T-helper 17 cell (primary cell): ENCODE measurements around the gene WASF2. TPM values are rescaled to one million over a fixed set of nuclear protein-coding genes. Genes with fewer than 3 reads are reported as not detected.
A peak's percentile ranks its signal among the peaks of the same experiment; 100 is the strongest.
"Not testable (repeated sequence)": the region's sequence is repeated elsewhere in the genome, so short reads cannot be mapped to it uniquely, and the experiment has no call there.

Experiments
- ATAC-seq: fragments of 150-1000 bp; cut with Tn5 transposase; 2 replicates; pipeline ENCODE4 v1.10.0; 2021; ENCODE audit warnings: mild to moderate bottlenecking, moderate library complexity
- DNase-seq, 3 donors: peaks; one replicate each; pipeline versions ENCODE4 v3.0.0 to v3.0.0-alpha.2; 2020 to 2021
- H3K9me3 ChIP-seq: one replicate; pipeline ENCODE4 v1.7.0; 2013; ENCODE audit warnings: low read length, mild to moderate bottlenecking; ENCODE audit not compliant: control insufficient read depth, poor library complexity, severe bottlenecking
- H3K27ac Mint-ChIP-seq: one replicate; pipeline ENCODE4 v1.8.0; 2022; ENCODE audit warnings: mild to moderate bottlenecking, moderate library complexity, mixed read lengths
- H3K27me3 Mint-ChIP-seq: one replicate; pipeline ENCODE4 v1.8.0; 2022; ENCODE audit warnings: mixed read lengths
- H3K36me3 Mint-ChIP-seq: one replicate; pipeline ENCODE4 v1.8.0; 2022; ENCODE audit warnings: low read depth, mixed read lengths
- H3K4me1 Mint-ChIP-seq: one replicate; pipeline ENCODE4 v1.8.0; 2022; ENCODE audit warnings: mild to moderate bottlenecking, mixed read lengths
- H3K4me3 Mint-ChIP-seq: one replicate; pipeline ENCODE4 v1.8.0; 2022; ENCODE audit warnings: mild to moderate bottlenecking, moderate library complexity, mixed read lengths
- total RNA-seq, 4 donors: library from RNA in 2 of 4; stranded (reverse) in 2 of 4; gene quantifications; one replicate each; pipeline ENCODE4 v1.2.3 and lab custom pipeline; 2022 to 2026

The WASF2 gene
- total RNA-seq, 2 donors from 2014 or later: 124 to 144 TPM

GRCh38 chr1:27397749-27398148 is 92.2 kb downstream of the WASF2 start:
- H3K27me3 Mint-ChIP-seq: no peaks in the 10 kb centered on the region
- no peaks in the 10 kb centered on the region for H3K36me3 Mint-ChIP-seq
- H3K4me1 Mint-ChIP-seq: peaks cover 11% of the 10 kb centered on the region
- no peak overlapping the region for H3K4me3 Mint-ChIP-seq
- no peak for DNase-seq
- H3K9me3 ChIP-seq: no peaks in the 10 kb centered on the region
- no peak overlapping the region for H3K27ac Mint-ChIP-seq
- no peak for ATAC-seq

- DNase-seq: no peak
- Mint-ChIP-seq H3K36me3 (no peaks in the 10 kb centered on the region), H3K4me1 (peaks cover 15% of the 10 kb centered on the region), H3K27me3 (no peaks in the 10 kb centered on the region), H3K4me3 (no peak overlapping the region), H3K27ac (no peak overlapping the region)
- ATAC-seq: no peak
- H3K9me3 ChIP-seq: no peaks in the 10 kb centered on the region
These were observed 92.9 kb downstream of the WASF2 start for GRCh38 chr1:27397110-27397509.

- DNase-seq (peak; percentile 58 to 76 (median 71)), ATAC-seq (peak; percentile 51)
- Mint-ChIP-seq H3K4me3 (no peak overlapping the region), H3K27me3 (no peaks in the 10 kb centered on the region), H3K36me3 (no peaks in the 10 kb centered on the region), H3K4me1 (peaks cover 19% of the 10 kb centered on the region), H3K27ac (peak overlapping the region; percentile 86)
- no peaks in the 10 kb centered on the region for H3K9me3 ChIP-seq
These were observed 94.3 kb downstream of the WASF2 start for GRCh38 chr1:27395441-27396195.

- Mint-ChIP-seq H3K27me3 (no peaks in the 10 kb centered on the region), H3K4me1 (peaks cover 17% of the 10 kb centered on the region), H3K36me3 (no peaks in the 10 kb centered on the region), H3K27ac (peak overlapping the region; percentile 86), H3K4me3 (no peak overlapping the region)
- no peaks in the 10 kb centered on the region for H3K9me3 ChIP-seq
- ATAC-seq (no peak), DNase-seq (no peak)
These were observed 95.0 kb downstream of the WASF2 start for GRCh38 chr1:27394925-27395324.

GRCh38 chr1:27394282-27394658 is 95.7 kb downstream of the WASF2 start:
- no peaks in the 10 kb centered on the region for H3K36me3 Mint-ChIP-seq
- H3K27ac Mint-ChIP-seq: peak overlapping the region; percentile 90
- H3K9me3 ChIP-seq: no peaks in the 10 kb centered on the region
- no peak for ATAC-seq
- DNase-seq: no peak
- H3K27me3 Mint-ChIP-seq: no peaks in the 10 kb centered on the region
- no peak overlapping the region for H3K4me3 Mint-ChIP-seq
- H3K4me1 Mint-ChIP-seq: peaks cover 17% of the 10 kb centered on the region

- ATAC-seq (no peak), DNase-seq (no peak)
- H3K4me1 Mint-ChIP-seq: peaks cover 17% of the 10 kb centered on the region
- H3K27me3 Mint-ChIP-seq: no peaks in the 10 kb centered on the region
- peak overlapping the region; percentile 90 for H3K27ac Mint-ChIP-seq
- H3K9me3 ChIP-seq: no peaks in the 10 kb centered on the region
- no peaks in the 10 kb centered on the region for H3K36me3 Mint-ChIP-seq
- peak overlapping the region; percentile 59 for H3K4me3 Mint-ChIP-seq
These were observed 96.2 kb downstream of the WASF2 start for GRCh38 chr1:27393641-27394281.

GRCh38 chr1:27392778-27393635 is 97.0 kb downstream of the WASF2 start:
- Mint-ChIP-seq H3K36me3 (no peaks in the 10 kb centered on the region), H3K4me1 (peaks cover 21% of the 10 kb centered on the region), H3K4me3 (peak overlapping the region; percentile 92), H3K27me3 (no peaks in the 10 kb centered on the region), H3K27ac (peak overlapping the region; percentile 90)
- DNase-seq: no peak
- no peak for ATAC-seq
- no peaks in the 10 kb centered on the region for H3K9me3 ChIP-seq

GRCh38 chr1:27392096-27392777 is 97.7 kb downstream of the WASF2 start, which contains the start of gene GPR3:
GPR3 (plus strand) TSS chr1:27392622; CDS start chr1:27393799, 1,177 bp downstream.
- no peaks in the 10 kb centered on the region for H3K9me3 ChIP-seq
- Mint-ChIP-seq H3K27me3 (no peaks in the 10 kb centered on the region), H3K4me1 (peaks cover 21% of the 10 kb centered on the region), H3K36me3 (no peaks in the 10 kb centered on the region), H3K4me3 (peak within 1 kb of the TSS; percentile 92), H3K27ac (peak within 1 kb of the TSS; percentile 90)
- DNase-seq (peak; percentile 85 to 95 (median 95)), ATAC-seq (peak; percentile 93)

GRCh38 chr1:27391511-27392095 is 98.4 kb downstream of the WASF2 start:
- Mint-ChIP-seq H3K27me3 (no peaks in the 10 kb centered on the region), H3K36me3 (no peaks in the 10 kb centered on the region), H3K4me3 (peak overlapping the region; percentile 92), H3K27ac (peak overlapping the region; percentile 90), H3K4me1 (peaks cover 21% of the 10 kb centered on the region)
- ATAC-seq (no peak), DNase-seq (peak in 1 of 3 donors; percentile 23)
- H3K9me3 ChIP-seq: no peaks in the 10 kb centered on the region

GRCh38 chr1:27388337-27389005 is 101.5 kb downstream of the WASF2 start:
- Mint-ChIP-seq H3K4me3 (no peak overlapping the region), H3K27me3 (no peaks in the 10 kb centered on the region), H3K27ac (peak overlapping the region; percentile 87), H3K4me1 (peaks cover 19% of the 10 kb centered on the region), H3K36me3 (no peaks in the 10 kb centered on the region)
- no peak for ATAC-seq
- DNase-seq: peak; percentile 52 to 71 (median 60)
- H3K9me3 ChIP-seq: no peaks in the 10 kb centered on the region

GRCh38 chr1:27384797-27385196 is 105.2 kb downstream of the WASF2 start:
- DNase-seq, H3K36me3 Mint-ChIP-seq, H3K4me3 Mint-ChIP-seq, H3K27ac Mint-ChIP-seq, H3K9me3 ChIP-seq, H3K27me3 Mint-ChIP-seq, ATAC-seq: not testable (repeated sequence)
- H3K4me1 Mint-ChIP-seq: peaks cover 10% of the 10 kb centered on the region

- H3K27me3 Mint-ChIP-seq: peaks cover 6% of the 10 kb centered on the region
- H3K27ac Mint-ChIP-seq: no peak overlapping the region
- no peak for ATAC-seq
- no peaks in the 10 kb centered on the region for H3K9me3 ChIP-seq
- H3K4me3 Mint-ChIP-seq: no peak overlapping the region
- no peak for DNase-seq
- H3K4me1 Mint-ChIP-seq: peaks cover 9% of the 10 kb centered on the region
- H3K36me3 Mint-ChIP-seq: no peaks in the 10 kb centered on the region
These were observed 106.3 kb downstream of the WASF2 start for GRCh38 chr1:27383661-27384060.
